Measurements from ENCODE around the gene KCNC3. TPM values are rescaled to one million over a fixed set of nuclear protein-coding genes. Genes with fewer than 3 reads are reported as not detected.

Gene KCNC3
- total and polyA plus RNA-seq, 10 of the 15 experiments (the other 5 are each of a cell fraction or from before 2014, with no cell fraction given), result 0.08 to 3.8 (median 0.44) TPM; not detected in 2

DNA sequence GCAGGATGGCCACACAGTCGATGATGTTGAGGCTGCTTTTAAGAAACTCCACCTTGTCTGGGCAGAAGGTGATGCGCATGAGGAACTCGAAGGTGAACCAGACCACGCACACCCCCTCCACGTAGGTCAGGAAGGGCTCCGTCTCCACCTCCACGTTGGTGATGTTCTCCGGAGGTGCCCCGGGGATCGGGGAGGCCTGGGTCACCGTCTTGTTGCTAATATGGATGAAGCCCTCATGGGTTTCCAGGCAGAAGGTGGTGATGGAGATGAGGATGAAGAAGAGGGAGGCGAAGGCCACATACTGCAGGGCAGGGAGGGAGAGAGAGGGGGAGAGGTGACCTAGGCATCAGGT lies 5.4 kb downstream of the KCNC3 start:
- H3K4me3 ChIP-seq, result no peak overlapping the region
- DNase-seq (ENCODE audit: low read depth, low spot score), result no peak
- POLR2A ChIA-PET, result no interaction called here
- no peaks in the 10 kb centered on the region for H3K79me2 ChIP-seq (ENCODE audit: control insufficient read depth, insufficient read depth, low read length)
- in situ Hi-C loops (cut with MboI) (no loop called here), intact Hi-C loops (cut with micrococcal nuclease; ENCODE audit: unreplicated experiment) (no loop called here)
- no TSS peak for BruUV-seq (replicated peaks)
- H3K27ac ChIP-seq (ENCODE audit: control insufficient read depth, insufficient read depth), result no peak overlapping the region
- H4K20me1 ChIP-seq (ENCODE audit: control insufficient read depth, insufficient read depth), result peaks cover 4% of the 10 kb centered on the region; the same call in 1 of the 2 replicates
- no peak overlapping the region for H2AFZ ChIP-seq (ENCODE audit: control insufficient read depth, low read depth, low read length)
- H3K4me2 ChIP-seq (ENCODE audit: control insufficient read depth, insufficient read depth), result no peak overlapping the region
- peaks cover 2 to 16% of the 10 kb centered on the region in 2 experiments; a peak in 3 of 4 replicates for H3K27me3 ChIP-seq (replicated peaks in 1 of 2; ENCODE audit: control insufficient read depth in 2 of 2, insufficient read depth in 2 of 2, low read length in 1 of 2)
- SMC1A ChIA-PET (ENCODE audit: uncharacterized antibody, unreplicated experiment), result no interaction called here
- RAD21 ChIA-PET (ENCODE audit: unreplicated experiment), result no interaction called here
- no peak for FAIRE-seq
- 65% methylated on average over 11 of the region's 12 CpGs for WGBS (ENCODE audit: insufficient coverage, insufficient replicate concordance, low lambda C conversion rate, missing lambda C conversion rate)
- no peaks in the 10 kb centered on the region for H3K36me3 ChIP-seq (ENCODE audit: control insufficient read depth in 2 of 2, insufficient read depth in 2 of 2, low read length in 1 of 2)
- ATAC-seq, result no peak
- peaks cover 10% of the 10 kb centered on the region for H3K4me1 ChIP-seq (ENCODE audit: control insufficient read depth, insufficient read depth, low read length)
- H3K9ac ChIP-seq (ENCODE audit: control insufficient read depth, insufficient read depth, low read length), result no peak overlapping the region
- CTCF ChIA-PET, result no interaction called here
- H3K9me3 ChIP-seq (replicated peaks; ENCODE audit: control insufficient read depth, insufficient read depth, low read length), result no peaks in the 10 kb centered on the region; the same call in 2 of the 3 replicates
- no peak for TF ChIP-seq MLLT1 (IDR thresholded peaks at IDR 0.05)
- no peak for TF ChIP-seq ZNF622 (IDR thresholded peaks at IDR 0.05)
- TF ChIP-seq USF2 (IDR thresholded peaks at IDR 0.05; ENCODE audit: borderline replicate concordance, low read depth, low read length), result no peak
- TF ChIP-seq IRF4 (IDR thresholded peaks at IDR 0.05; ENCODE audit: low read depth, low read length), result no peak
- TF ChIP-seq, protein P1, sequence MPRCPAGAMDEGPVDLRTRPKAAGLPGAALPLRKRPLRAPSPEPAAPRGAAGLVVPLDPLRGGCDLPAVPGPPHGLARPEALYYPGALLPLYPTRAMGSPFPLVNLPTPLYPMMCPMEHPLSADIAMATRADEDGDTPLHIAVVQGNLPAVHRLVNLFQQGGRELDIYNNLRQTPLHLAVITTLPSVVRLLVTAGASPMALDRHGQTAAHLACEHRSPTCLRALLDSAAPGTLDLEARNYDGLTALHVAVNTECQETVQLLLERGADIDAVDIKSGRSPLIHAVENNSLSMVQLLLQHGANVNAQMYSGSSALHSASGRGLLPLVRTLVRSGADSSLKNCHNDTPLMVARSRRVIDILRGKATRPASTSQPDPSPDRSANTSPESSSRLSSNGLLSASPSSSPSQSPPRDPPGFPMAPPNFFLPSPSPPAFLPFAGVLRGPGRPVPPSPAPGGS (IDR thresholded peaks at IDR 0.05; ENCODE audit: borderline replicate concordance, insufficient read depth, low read depth, low read length, poor library complexity, severe bottlenecking), result no peak
- TF ChIP-seq SUPT20H (IDR thresholded peaks at IDR 0.05; ENCODE audit: borderline replicate concordance, control insufficient read depth, low read depth, low read length), result no peak
- no peak for TF ChIP-seq CEBPZ (IDR thresholded peaks at IDR 0.05; ENCODE audit: low read depth, low read length)
- TF ChIP-seq SREBF2 (IDR thresholded peaks at IDR 0.05; ENCODE audit: low read length), result no peak
- no peak for TF ChIP-seq MTA3 (IDR thresholded peaks at IDR 0.05; ENCODE audit: borderline replicate concordance, low read length)
- no peak for TF ChIP-seq HDAC2 (IDR thresholded peaks at IDR 0.05)
- no peak for TF ChIP-seq JUND (IDR thresholded peaks at IDR 0.05; ENCODE audit: low read depth, low read length)
- no peak for TF ChIP-seq CTCF (IDR thresholded peaks at IDR 0.05 in 2 of 3, conservative IDR thresholded peaks at IDR 0.05 in 1 of 3; ENCODE audit: control insufficient read depth in 2 of 3, extremely low read depth in 1 of 3, insufficient read depth in 1 of 3, low read depth in 3 of 3, low read length in 3 of 3)
